ENCODE measurements around the gene PLEK.

Gene PLEK

DNA sequence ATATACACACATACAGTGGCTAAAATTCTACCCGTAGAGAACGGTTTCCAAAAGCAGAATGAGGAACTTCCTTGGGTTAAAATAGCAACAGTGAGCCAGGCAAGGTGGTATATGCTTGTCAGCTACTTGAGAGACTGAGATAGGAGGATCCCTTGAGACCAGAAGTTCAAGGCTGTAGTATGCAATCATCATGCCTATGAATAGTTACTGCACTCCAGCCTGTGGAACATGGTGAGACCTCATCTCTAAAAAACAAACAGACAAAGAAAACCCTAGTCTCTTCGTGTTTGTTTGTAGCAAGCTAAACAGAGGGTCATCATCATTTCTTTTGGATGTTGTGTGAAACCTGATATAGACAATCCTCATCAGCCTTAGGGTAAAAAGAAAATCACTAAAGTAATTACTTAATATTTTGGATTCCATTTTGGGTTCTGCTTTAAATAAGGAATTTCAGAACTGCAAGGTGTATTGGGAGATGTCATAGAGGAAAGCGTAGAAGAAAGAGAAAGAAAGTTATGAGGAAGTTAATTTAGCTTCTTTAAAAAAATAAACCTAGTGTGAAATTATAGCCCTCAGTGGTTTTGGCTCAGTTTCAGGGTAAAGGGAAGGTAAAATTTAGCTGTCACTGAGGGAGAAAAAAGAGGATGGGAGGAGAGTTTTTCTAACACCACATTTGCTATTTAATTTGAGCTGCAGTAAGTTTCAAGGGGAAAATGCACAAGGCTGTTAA is 46.5 kb downstream of the PLEK start:
- peak overlapping the region; percentile 85 for H3K4me2 ChIP-seq (ENCODE audit: low read length)
- H3K4me1 ChIP-seq (ENCODE audit: control insufficient read depth, low read length) = peaks cover 58% of the 10 kb centered on the region
- no peaks in the 10 kb centered on the region for H4K20me1 ChIP-seq (ENCODE audit: control insufficient read depth, insufficient read depth, low read depth, low read length)
- H3K79me2 ChIP-seq (ENCODE audit: control insufficient read depth, low read length) = no peaks in the 10 kb centered on the region
- H3K36me3 ChIP-seq (ENCODE audit: control insufficient read depth, low read length) = no peaks in the 10 kb centered on the region
- H3K4me3 ChIP-seq (ENCODE audit: low read length) = peak overlapping the region; percentile 65
- no peaks in the 10 kb centered on the region for H3K9me2 ChIP-seq (replicated peaks; ENCODE audit: control insufficient read depth, low read length)
- no peaks in the 10 kb centered on the region for H3K27me3 ChIP-seq (ENCODE audit: control insufficient read depth, low read length)
- no peaks in the 10 kb centered on the region for H3K9me3 ChIP-seq (ENCODE audit: control insufficient read depth, insufficient read depth, low read length)
- H3F3A ChIP-seq (ENCODE audit: control insufficient read depth, insufficient read depth) = peaks cover 14% of the 10 kb centered on the region
- TF ChIP-seq EZH2phosphoT487 (IDR thresholded peaks at IDR 0.05; ENCODE audit: borderline replicate concordance, low read length) = no peak
- TF ChIP-seq, protein P1, sequence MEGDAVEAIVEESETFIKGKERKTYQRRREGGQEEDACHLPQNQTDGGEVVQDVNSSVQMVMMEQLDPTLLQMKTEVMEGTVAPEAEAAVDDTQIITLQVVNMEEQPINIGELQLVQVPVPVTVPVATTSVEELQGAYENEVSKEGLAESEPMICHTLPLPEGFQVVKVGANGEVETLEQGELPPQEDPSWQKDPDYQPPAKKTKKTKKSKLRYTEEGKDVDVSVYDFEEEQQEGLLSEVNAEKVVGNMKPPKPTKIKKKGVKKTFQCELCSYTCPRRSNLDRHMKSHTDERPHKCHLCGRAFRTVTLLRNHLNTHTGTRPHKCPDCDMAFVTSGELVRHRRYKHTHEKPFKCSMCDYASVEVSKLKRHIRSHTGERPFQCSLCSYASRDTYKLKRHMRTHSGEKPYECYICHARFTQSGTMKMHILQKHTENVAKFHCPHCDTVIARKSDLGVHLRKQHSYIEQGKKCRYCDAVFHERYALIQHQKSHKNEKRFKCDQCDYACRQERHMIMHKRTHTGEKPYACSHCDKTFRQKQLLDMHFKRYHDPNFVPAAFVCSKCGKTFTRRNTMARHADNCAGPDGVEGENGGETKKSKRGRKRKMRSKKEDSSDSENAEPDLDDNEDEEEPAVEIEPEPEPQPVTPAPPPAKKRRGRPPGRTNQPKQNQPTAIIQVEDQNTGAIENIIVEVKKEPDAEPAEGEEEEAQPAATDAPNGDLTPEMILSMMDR (IDR thresholded peaks at IDR 0.05; ENCODE audit: low read depth, low read length, poor library complexity, severe bottlenecking) = no peak
- H3K27ac ChIP-seq (ENCODE audit: low read depth, low read length) = peak overlapping the region; percentile 83

DNA sequence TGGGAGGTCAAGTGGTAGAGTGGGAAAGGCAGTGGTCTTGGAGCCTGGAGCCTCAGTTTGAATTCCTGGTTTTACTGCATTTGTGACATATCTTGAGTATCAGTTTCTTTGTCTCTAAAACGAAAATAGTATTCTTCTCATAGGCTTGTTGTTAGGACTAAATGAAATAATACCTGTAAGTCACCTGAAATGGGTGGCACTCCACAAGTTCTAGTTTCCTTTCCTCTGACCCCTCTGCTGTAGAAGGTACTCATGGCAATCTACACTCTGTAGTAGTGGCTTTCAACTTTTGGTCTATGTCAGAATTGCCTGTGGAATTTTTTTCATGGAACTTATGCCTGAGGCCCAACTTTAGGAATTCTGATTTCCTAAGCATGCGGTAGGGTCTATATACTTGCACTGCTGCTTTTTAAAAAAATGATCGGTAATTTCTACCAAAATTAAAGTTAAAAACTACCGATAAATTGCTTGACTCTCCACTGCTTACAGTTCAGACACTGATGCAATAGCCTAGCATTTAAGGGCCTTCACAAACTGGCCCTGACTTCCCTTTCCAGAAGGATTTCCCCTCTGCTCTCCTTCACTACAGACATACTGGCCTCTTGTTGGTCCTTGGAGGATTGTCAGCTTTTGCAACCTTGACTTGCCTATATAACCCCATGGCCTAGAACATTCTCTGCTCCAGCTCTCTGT is 47.2 kb downstream of the PLEK start:
- Histone ChIP-seq H3K4me1 (ENCODE audit: control insufficient read depth, low read length) (peaks cover 59% of the 10 kb centered on the region), H3K79me2 (ENCODE audit: control insufficient read depth, low read length) (no peaks in the 10 kb centered on the region), H3K36me3 (ENCODE audit: control insufficient read depth, low read length) (no peaks in the 10 kb centered on the region), H4K20me1 (ENCODE audit: control insufficient read depth, insufficient read depth, low read depth, low read length) (no peaks in the 10 kb centered on the region), H3K4me3 (ENCODE audit: low read length) (peak overlapping the region; percentile 65), H3K9me2 (replicated peaks; ENCODE audit: control insufficient read depth, low read length) (no peaks in the 10 kb centered on the region), H3K9me3 (ENCODE audit: control insufficient read depth, insufficient read depth, low read length) (no peaks in the 10 kb centered on the region; the same call in 1 of the 2 replicates), H3K27ac (ENCODE audit: low read depth, low read length) (peak overlapping the region; percentile 83), H3K4me2 (ENCODE audit: low read length) (peak overlapping the region; percentile 85), H3K27me3 (ENCODE audit: control insufficient read depth, low read length) (no peaks in the 10 kb centered on the region), H3F3A (ENCODE audit: control insufficient read depth, insufficient read depth) (peaks cover 14% of the 10 kb centered on the region)
- TF ChIP-seq EZH2phosphoT487 (IDR thresholded peaks at IDR 0.05; ENCODE audit: borderline replicate concordance, low read length) = no peak

DNA sequence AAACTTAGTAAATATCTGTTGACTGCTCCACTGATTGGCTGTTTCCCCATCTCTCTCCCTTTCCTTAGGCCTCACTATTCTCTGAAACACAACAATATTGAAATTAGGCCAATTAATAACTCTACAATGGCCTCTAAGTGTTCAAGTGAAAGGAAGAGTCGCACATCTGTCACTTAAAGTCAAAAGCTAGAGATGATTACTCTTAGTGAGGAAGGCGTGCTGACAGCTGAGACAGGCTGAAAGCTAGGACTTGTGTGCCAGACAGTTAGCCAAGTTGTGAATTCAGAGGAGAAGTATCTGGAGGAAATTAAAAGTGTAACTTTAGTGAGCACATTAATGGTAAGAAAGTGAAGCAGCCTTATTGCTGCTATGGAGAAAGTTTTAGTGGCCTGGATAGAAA is 48.4 kb downstream of the PLEK start:
- H3K27me3 ChIP-seq (ENCODE audit: control insufficient read depth, low read length) = no peaks in the 10 kb centered on the region
- H3K4me1 ChIP-seq (ENCODE audit: control insufficient read depth, low read length) = peaks cover 71% of the 10 kb centered on the region

More for the DNA sequence above, 48.4 kb downstream of the PLEK start:
- Histone ChIP-seq H3K79me2 (ENCODE audit: control insufficient read depth, low read length) (no peaks in the 10 kb centered on the region), H3K4me3 (ENCODE audit: low read length) (no peak overlapping the region), H3F3A (ENCODE audit: control insufficient read depth, insufficient read depth) (peaks cover 14% of the 10 kb centered on the region), H3K27ac (ENCODE audit: low read depth, low read length) (no peak overlapping the region), H3K9me3 (ENCODE audit: control insufficient read depth, insufficient read depth, low read length) (no peaks in the 10 kb centered on the region; the same call in 1 of the 2 replicates), H3K4me2 (ENCODE audit: low read length) (no peak overlapping the region), H4K20me1 (ENCODE audit: control insufficient read depth, insufficient read depth, low read depth, low read length) (no peaks in the 10 kb centered on the region), H3K9me2 (replicated peaks; ENCODE audit: control insufficient read depth, low read length) (no peaks in the 10 kb centered on the region), H3K36me3 (ENCODE audit: control insufficient read depth, low read length) (no peaks in the 10 kb centered on the region)
- TF ChIP-seq EZH2phosphoT487 (IDR thresholded peaks at IDR 0.05; ENCODE audit: borderline replicate concordance, low read length) = no peak
- TF ChIP-seq, protein P1 (IDR thresholded peaks at IDR 0.05; ENCODE audit: low read depth, low read length, poor library complexity, severe bottlenecking) = no peak
